K562 (cell line): Measurements from ENCODE around the gene EEF1AKMT4. TPM values are rescaled to one million over a fixed set of nuclear protein-coding genes. Genes with fewer than 3 reads are reported as not detected.

ENCODE experiments used
- CAMTA2 ChIP-seq: fragments of 250-450 bp; sonication (Bioruptor Pico); conservative IDR thresholded peaks from 2 replicates; pipeline ENCODE4 v1.5.1; 2022
- E2F3 ChIP-seq: fragments of 250-450 bp; sonication (Bioruptor Pico); IDR thresholded peaks from 2 replicates; pipeline ENCODE4 v1.4.0; 2020; ENCODE audit warnings: mild to moderate bottlenecking
- ELF1 ChIP-seq: fragments of 200-800 bp; sonication (Bioruptor generic); IDR thresholded peaks from 2 replicates; pipeline ENCODE4 v1.6.1; 2016; ENCODE audit warnings: missing genetic modification characterization, missing compliant biosample characterization
- ETS2 ChIP-seq: IDR thresholded peaks from 2 replicates; pipeline ENCODE4 v1.6.1; 2016; ENCODE audit warnings: borderline replicate concordance, missing genetic modification characterization, mild to moderate bottlenecking, moderate library complexity, missing compliant biosample characterization; ENCODE audit not compliant: poor library complexity, severe bottlenecking
- JUN ChIP-seq, 2 experiments: sonication (generic) in 1 of 2; formaldehyde crosslinking in 1 of 2; IDR thresholded peaks; 2 replicates each; pipeline versions ENCODE4 v1.6.1 to v1.8.0; 2012 to 2022; ENCODE audit warnings: borderline replicate concordance in 2 of 2, mild to moderate bottlenecking in 2 of 2, improper control_type of control experiment in 1 of 2, low read depth in 1 of 2, low read length in 1 of 2, missing genetic modification reagents in 1 of 2
- MAFK ChIP-seq: IDR thresholded peaks from 2 replicates; pipeline ENCODE4 v1.6.1; 2011; ENCODE audit warnings: low read length, improper control_type of control experiment
- MIER1 ChIP-seq: fragments of 450-650 bp; IDR thresholded peaks from 2 replicates; pipeline ENCODE4 v1.6.1; 2016; ENCODE audit warnings: antibody characterized with exemption, mild to moderate bottlenecking, low read depth
- NFIC ChIP-seq: fragments of 450-650 bp; IDR thresholded peaks from 2 replicates; pipeline ENCODE4 v1.6.1; 2017; ENCODE audit warnings: mild to moderate bottlenecking, inconsistent platforms
- RAD21 ChIP-seq, 2 experiments: fragments of 250-450 bp in 1 of 2; fragments of 450-650 bp in 1 of 2; sonication (Bioruptor Pico) in 1 of 2; formaldehyde crosslinking in 1 of 2; IDR thresholded peaks in 1 of 2; conservative IDR thresholded peaks in 1 of 2; 2 replicates each; pipeline versions ENCODE4 v1.4.0 to v1.8.0; 2020 to 2022; ENCODE audit warnings: mild to moderate bottlenecking in 2 of 2, moderate library complexity in 1 of 2
- SETDB1 ChIP-seq: IDR thresholded peaks from one replicate; pipeline ENCODE4 v1.6.1; 2012; ENCODE audit warnings: low read length, control low read depth, inconsistent platforms
- SMARCA4 ChIP-seq: fragments of 450-650 bp; IDR thresholded peaks from 2 replicates; pipeline ENCODE4 v1.6.1; 2016
- XRCC5 ChIP-seq: fragments of 200-400 bp; formaldehyde crosslinking; IDR thresholded peaks from 2 replicates; pipeline ENCODE4 v1.6.1; 2017; ENCODE audit warnings: low read depth, mild to moderate bottlenecking, low read length
- ZFP1 ChIP-seq: fragments of 450-650 bp; formaldehyde crosslinking; IDR thresholded peaks from 2 replicates; pipeline ENCODE4 v1.4.0; 2020; ENCODE audit warnings: mild to moderate bottlenecking, mixed read lengths
- polyA plus RNA-seq, 8 experiments: library from polyadenylated mRNA; depleted of rRNA in 4 of 8; stranded (reverse) in 5 of 8; unstranded in 3 of 8; fragments of >200 nt; fragmentation: Nextera tagmentation in 2 of 8; fragmentation: Illumina TruSeq in 1 of 8; extraction: Ambion mirVana in 2 of 8; extraction: Trizol in 1 of 8; gene quantifications; 2 replicates each; pipeline versions ENCODE4 v1.2.1 to v1.2.3, GENCODE V29; 2011 to 2014; ENCODE audit warnings: inconsistent platforms in 1 of 8, missing spikeins in 1 of 8
- total RNA-seq, 7 experiments: library from RNA; depleted of rRNA in 6 of 7; stranded (reverse); fragments of >200 nt in 6 of 7; fragmentation: Illumina TruSeq in 2 of 7; extraction: Trizol in 2 of 7; gene quantifications; 2 replicates each; pipeline versions ENCODE4 v1.2.1 to v1.2.3, GENCODE V29; 2011 to 2021; ENCODE audit warnings: low replicate concordance in 1 of 7
- TF ChIP-seq, protein P1 (sequence below): fragments of 450-650 bp; IDR thresholded peaks from 2 replicates; pipeline ENCODE4 v1.6.1; 2017; ENCODE audit warnings: antibody characterized with exemption
- TF ChIP-seq, protein P2 (sequence below): sonication (generic); formaldehyde crosslinking; IDR thresholded peaks from 2 replicates; pipeline ENCODE4 v1.8.0; 2022; ENCODE audit warnings: missing genetic modification reagents, mild to moderate bottlenecking, borderline replicate concordance
- TF ChIP-seq, protein P3 (sequence below): sonication (generic); formaldehyde crosslinking; IDR thresholded peaks from 2 replicates; pipeline ENCODE4 v1.9.0; 2022; ENCODE audit warnings: mild to moderate bottlenecking, missing genetic modification reagents
- TF ChIP-seq, protein P4 (sequence below): fragments of 450-650 bp; IDR thresholded peaks from 2 replicates; pipeline ENCODE4 v1.6.1; 2018; ENCODE audit warnings: mild to moderate bottlenecking, low read depth; ENCODE audit not compliant: partially characterized antibody
- TF ChIP-seq, protein P5 (sequence below): fragments of 250-450 bp; sonication (Bioruptor Pico); IDR thresholded peaks from 2 replicates; pipeline ENCODE4 v1.5.0; 2021
- TF ChIP-seq, protein P6 (sequence below): fragments of 250-450 bp; sonication (Bioruptor Pico); IDR thresholded peaks from 2 replicates; pipeline ENCODE4 v1.8.0; 2021; ENCODE audit warnings: moderate library complexity, mild to moderate bottlenecking, inconsistent platforms

EEF1AKMT4 gene
- total and polyA plus RNA-seq, 9 of the 15 experiments (the other 6 are each of a cell fraction or from before 2014, with no cell fraction given), result 10.3 to 49.4 (median 18.9) TPM

DNA sequence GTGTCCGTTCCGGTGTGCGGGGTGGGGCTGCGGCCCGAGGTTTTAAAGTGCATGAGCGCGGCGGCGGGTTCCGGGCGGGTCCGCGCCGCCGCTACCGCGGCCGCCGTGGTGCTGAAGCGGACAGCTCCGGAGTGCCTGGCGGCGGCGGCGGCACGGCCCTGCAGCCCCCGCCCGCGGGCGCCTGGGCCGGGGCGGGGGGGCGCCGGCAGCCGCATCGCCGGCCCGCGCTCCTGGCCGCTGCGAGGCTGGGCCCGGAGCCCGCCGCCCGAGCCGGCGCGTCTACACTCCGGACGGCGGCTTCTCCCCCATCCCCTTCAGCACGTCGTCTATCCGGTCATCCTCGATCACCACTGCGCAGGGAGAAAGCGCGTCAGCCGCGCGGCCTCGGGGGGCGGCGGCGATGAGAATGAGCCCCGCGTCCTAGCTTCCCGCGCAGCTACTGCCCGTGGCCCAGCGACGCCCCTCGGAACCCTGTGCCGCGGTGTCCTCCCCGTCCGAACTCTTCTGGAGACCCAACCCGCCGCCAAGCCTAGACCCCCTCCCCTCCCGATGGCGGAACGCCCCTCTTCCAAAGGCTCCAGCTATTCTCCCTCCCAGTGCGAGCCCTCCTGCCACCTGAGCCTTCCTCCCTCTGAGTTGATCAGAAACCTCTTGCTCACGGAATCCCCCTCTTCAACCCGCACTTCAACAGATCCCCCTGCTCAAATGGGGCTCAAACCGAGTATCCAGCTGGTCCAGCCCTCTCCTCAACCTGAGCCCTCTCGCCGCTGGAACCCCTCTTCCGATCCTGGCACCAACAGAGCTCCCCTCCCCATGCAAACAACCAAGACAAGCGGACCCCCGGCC, 10.6 kb downstream of the EEF1AKMT4 start (continued):
- TF ChIP-seq, protein P1, sequence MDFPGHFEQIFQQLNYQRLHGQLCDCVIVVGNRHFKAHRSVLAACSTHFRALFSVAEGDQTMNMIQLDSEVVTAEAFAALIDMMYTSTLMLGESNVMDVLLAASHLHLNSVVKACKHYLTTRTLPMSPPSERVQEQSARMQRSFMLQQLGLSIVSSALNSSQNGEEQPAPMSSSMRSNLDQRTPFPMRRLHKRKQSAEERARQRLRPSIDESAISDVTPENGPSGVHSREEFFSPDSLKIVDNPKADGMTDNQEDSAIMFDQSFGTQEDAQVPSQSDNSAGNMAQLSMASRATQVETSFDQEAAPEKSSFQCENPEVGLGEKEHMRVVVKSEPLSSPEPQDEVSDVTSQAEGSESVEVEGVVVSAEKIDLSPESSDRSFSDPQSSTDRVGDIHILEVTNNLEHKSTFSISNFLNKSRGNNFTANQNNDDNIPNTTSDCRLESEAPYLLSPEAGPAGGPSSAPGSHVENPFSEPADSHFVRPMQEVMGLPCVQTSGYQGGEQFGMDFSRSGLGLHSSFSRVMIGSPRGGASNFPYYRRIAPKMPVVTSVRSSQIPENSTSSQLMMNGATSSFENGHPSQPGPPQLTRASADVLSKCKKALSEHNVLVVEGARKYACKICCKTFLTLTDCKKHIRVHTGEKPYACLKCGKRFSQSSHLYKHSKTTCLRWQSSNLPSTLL, result no peak
- TF ChIP-seq CAMTA2 (CRISPR knock-in tag) (no peak), XRCC5 (no peak), MIER1 (peak; percentile 84), E2F3 (CRISPR knock-in tag) (no peak), ELF1 (tag) (no peak), ZFP1 (CRISPR knock-in tag) (no peak), RAD21 (CRISPR knock-in tag; conservative IDR thresholded peaks at IDR 0.05 in 1 of 2, IDR thresholded peaks at IDR 0.05 in 1 of 2) (no peak), SMARCA4 (no peak), SETDB1 (no peak), JUN (IDR thresholded peaks at IDR 0.05; ENCODE audit: borderline replicate concordance, low read depth, low read length) (no peak), JUN (CRISPR knock-in tag; IDR thresholded peaks at IDR 0.05; ENCODE audit: borderline replicate concordance) (no peak), NFIC (no peak), ETS2 (no peak), MAFK (no peak)
- TF ChIP-seq, protein P2, sequence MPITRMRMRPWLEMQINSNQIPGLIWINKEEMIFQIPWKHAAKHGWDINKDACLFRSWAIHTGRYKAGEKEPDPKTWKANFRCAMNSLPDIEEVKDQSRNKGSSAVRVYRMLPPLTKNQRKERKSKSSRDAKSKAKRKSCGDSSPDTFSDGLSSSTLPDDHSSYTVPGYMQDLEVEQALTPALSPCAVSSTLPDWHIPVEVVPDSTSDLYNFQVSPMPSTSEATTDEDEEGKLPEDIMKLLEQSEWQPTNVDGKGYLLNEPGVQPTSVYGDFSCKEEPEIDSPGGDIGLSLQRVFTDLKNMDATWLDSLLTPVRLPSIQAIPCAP (CRISPR knock-in tag), result no peak
- TF ChIP-seq, protein P3, sequence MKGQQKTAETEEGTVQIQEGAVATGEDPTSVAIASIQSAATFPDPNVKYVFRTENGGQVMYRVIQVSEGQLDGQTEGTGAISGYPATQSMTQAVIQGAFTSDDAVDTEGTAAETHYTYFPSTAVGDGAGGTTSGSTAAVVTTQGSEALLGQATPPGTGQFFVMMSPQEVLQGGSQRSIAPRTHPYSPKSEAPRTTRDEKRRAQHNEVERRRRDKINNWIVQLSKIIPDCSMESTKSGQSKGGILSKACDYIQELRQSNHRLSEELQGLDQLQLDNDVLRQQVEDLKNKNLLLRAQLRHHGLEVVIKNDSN, result no peak
- TF ChIP-seq, protein P4, sequence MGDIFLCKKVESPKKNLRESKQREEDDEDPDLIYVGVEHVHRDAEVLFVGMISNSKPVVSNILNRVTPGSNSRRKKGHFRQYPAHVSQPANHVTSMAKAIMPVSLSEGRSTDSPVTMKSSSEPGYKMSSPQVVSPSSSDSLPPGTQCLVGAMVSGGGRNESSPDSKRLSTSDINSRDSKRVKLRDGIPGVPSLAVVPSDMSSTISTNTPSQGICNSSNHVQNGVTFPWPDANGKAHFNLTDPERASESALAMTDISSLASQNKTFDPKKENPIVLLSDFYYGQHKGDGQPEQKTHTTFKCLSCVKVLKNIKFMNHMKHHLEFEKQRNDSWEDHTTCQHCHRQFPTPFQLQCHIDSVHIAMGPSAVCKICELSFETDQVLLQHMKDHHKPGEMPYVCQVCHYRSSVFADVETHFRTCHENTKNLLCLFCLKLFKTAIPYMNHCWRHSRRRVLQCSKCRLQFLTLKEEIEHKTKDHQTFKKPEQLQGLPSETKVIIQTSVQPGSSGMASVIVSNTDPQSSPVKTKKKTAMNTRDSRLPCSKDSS, result no peak
- TF ChIP-seq, protein P5, sequence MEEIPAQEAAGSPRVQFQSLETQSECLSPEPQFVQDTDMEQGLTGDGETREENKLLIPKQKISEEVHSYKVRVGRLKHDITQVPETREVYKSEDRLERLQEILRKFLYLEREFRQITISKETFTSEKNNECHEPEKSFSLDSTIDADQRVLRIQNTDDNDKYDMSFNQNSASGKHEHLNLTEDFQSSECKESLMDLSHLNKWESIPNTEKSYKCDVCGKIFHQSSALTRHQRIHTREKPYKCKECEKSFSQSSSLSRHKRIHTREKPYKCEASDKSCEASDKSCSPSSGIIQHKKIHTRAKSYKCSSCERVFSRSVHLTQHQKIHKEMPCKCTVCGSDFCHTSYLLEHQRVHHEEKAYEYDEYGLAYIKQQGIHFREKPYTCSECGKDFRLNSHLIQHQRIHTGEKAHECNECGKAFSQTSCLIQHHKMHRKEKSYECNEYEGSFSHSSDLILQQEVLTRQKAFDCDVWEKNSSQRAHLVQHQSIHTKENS (CRISPR knock-in tag), result no peak
- TF ChIP-seq, protein P6, sequence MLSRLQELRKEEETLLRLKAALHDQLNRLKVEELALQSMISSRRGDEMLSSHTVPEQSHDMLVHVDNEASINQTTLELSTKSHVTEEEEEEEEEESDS (CRISPR knock-in tag), result no peak
